ENCODE results near the gene ALCAM. TPM values are rescaled to one million over a fixed set of nuclear protein-coding genes. Genes with fewer than 3 reads are reported as not detected.

ALCAM gene
- total and polyA plus RNA-seq, 2 of the 8 experiments (the other 6 are each of a cell fraction or from before 2014, with no cell fraction given), result 10.8 to 33.0 TPM

DNA sequence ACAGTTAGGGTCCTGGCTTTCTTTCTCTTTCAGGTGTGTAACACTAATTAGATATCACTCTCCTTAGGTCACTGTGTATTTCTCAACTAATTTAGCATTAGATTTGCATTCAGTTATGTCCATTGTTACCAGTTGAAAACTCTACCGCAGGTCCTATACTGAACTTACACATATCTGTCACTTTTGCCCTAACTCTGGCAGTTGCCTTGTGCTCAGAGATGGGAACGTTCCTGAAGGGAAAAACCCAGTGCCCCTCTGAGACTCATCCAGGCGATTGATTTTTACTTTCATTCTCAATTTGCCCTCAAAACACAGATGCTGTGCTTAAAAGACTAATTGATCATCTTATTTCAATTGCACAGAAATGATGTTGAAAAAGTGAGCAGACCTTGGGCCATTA lies 249.1 kb downstream of the ALCAM start:
- Histone ChIP-seq H4K20me1 (replicated peaks in 1 of 2; ENCODE audit: control insufficient read depth in 1 of 2, insufficient read depth in 2 of 2, low read length in 2 of 2) (no peaks in the 10 kb centered on the region), H4K91ac (replicated peaks; ENCODE audit: insufficient read length, low read length) (no peak overlapping the region), H3K27ac (ENCODE audit: low read depth, low read length) (no peak overlapping the region), H2BK20ac (ENCODE audit: low read length) (no peak overlapping the region), H3K4me3 (ENCODE audit: extremely low read depth in 1 of 4, insufficient read depth in 2 of 4, low read depth in 3 of 4, low read length in 4 of 4) (no peak overlapping the region), H3K36me3 (ENCODE audit: control insufficient read depth in 2 of 4, insufficient read depth in 4 of 4, low read length in 3 of 4) (no peaks in the 10 kb centered on the region), H3K79me2 (ENCODE audit: control insufficient read depth in 1 of 2, insufficient read depth in 2 of 2, low read length in 2 of 2) (no peaks in the 10 kb centered on the region), H2AK5ac (ENCODE audit: low read depth, low read length) (no peak overlapping the region), H3K56ac (replicated peaks; ENCODE audit: insufficient read length, low read depth, low read length) (no peak overlapping the region), H3K4me2 (ENCODE audit: insufficient read depth in 1 of 2, low read depth in 2 of 2, low read length in 2 of 2) (no peak overlapping the region), H3K27me3 (replicated peaks in 1 of 4; ENCODE audit: control insufficient read depth in 3 of 4, extremely low read depth in 1 of 4, insufficient read depth in 3 of 4, low read length in 3 of 4) (no peaks in the 10 kb centered on the region), H3K23me2 (ENCODE audit: low read depth, low read length) (no peaks in the 10 kb centered on the region; the same call in 1 of the 2 replicates), H4K8ac (ENCODE audit: extremely low read depth, insufficient read depth, low read length) (no peak overlapping the region), H3K4me1 (replicated peaks in 1 of 4; ENCODE audit: control insufficient read depth in 3 of 4, insufficient read depth in 4 of 4, low read length in 3 of 4) (peaks cover 0 to 5% (median 2%) of the 10 kb centered on the region in 4 experiments; a peak in 3 of 7 replicates), H3K4ac (replicated peaks; ENCODE audit: insufficient read length, low read depth, low read length) (no peak overlapping the region), H3K18ac (ENCODE audit: extremely low read depth, low read length) (no peak overlapping the region), H3K14ac (ENCODE audit: insufficient read length) (no peak overlapping the region), H3K23ac (ENCODE audit: insufficient read length) (no peak overlapping the region), H4K5ac (ENCODE audit: insufficient read length, low read depth, low read length) (no peak overlapping the region), H3K9ac (replicated peaks in 1 of 4; ENCODE audit: extremely low read depth in 1 of 4, low read depth in 3 of 4, low read length in 3 of 4) (no peak overlapping the region), H3K79me1 (ENCODE audit: low read depth, low read length) (no peaks in the 10 kb centered on the region), H2BK5ac (ENCODE audit: low read depth, low read length) (no peak overlapping the region), H2AFZ (ENCODE audit: low read length) (no peak overlapping the region), H2BK12ac (ENCODE audit: low read depth, low read length) (no peak overlapping the region), H3K9me3 (ENCODE audit: insufficient read depth in 2 of 2, low read depth in 1 of 2, low read length in 1 of 2) (no peaks in the 10 kb centered on the region), H2BK15ac (ENCODE audit: low read length) (no peak overlapping the region), H2BK120ac (replicated peaks; ENCODE audit: low read depth, low read length) (no peak overlapping the region)
- FAIRE-seq (no peak), DNase-seq (ENCODE audit: low read depth in 1 of 2, low spot score in 2 of 2) (no peak)
- POLR2A ChIA-PET (ENCODE audit: partially characterized antibody), result no interaction called here
- CTCF ChIA-PET (ENCODE audit: partially characterized antibody), result no interaction called here
- TF ChIP-seq BRCA1 (IDR thresholded peaks at IDR 0.05; ENCODE audit: low read depth, low read length) (no peak), CHD1 (IDR thresholded peaks at IDR 0.05; ENCODE audit: low read depth, low read length) (no peak), POU5F1 (IDR thresholded peaks at IDR 0.05; ENCODE audit: low read depth, low read length) (no peak), HDAC2 (IDR thresholded peaks at IDR 0.05; ENCODE audit: borderline replicate concordance in 1 of 2, low read depth in 2 of 2, low read length in 2 of 2) (no peak)
- 88% methylated on average over 3 of the region's 3 CpGs; no CpG with 5 or more reads in 1 of the 2 experiments for WGBS, 2 experiments (ENCODE audit: extremely low coverage in 1 of 2, insufficient coverage in 1 of 2, insufficient read length in 1 of 2, insufficient replicate concordance in 2 of 2, low coverage in 1 of 2, low lambda C conversion rate in 2 of 2, missing lambda C conversion rate in 1 of 2)

Data from H1 (cell line).